Adrenal gland (tissue), 12 donors: ENCODE results near the gene MAP3K20. TPM values are rescaled to one million over a fixed set of nuclear protein-coding genes. Genes with fewer than 3 reads are reported as not detected.

Experiments
- DNase-seq, 7 donors: peaks; one replicate each; pipeline ENCODE4 v3.0.0-alpha.2; 2019 to 2020
- H3K27ac ChIP-seq, 5 donors: fragments of 200-600 bp; sonication (generic) in 4 of 5; 1 replicate in 3 of 5; 2 replicates in 2 of 5; pipeline versions ENCODE4 v1.5.1 to v1.8.0; 2016 to 2020; ENCODE audit warnings: mild to moderate bottlenecking in 1 of 5
- H3K27me3 ChIP-seq: fragments of 200-600 bp; 2 replicates; pipeline ENCODE4 v1.8.0; 2021
- H3K36me3 ChIP-seq, 2 donors: fragments of 200-600 bp; replicated peaks in 1 of 2; 1 replicate in 1 of 2; 2 replicates in 1 of 2; pipeline versions ENCODE4 v1.5.1 to v1.8.0; 2018 to 2022
- H3K4me1 ChIP-seq, 2 donors: fragments of 200-600 bp; replicated peaks in 1 of 2; 1 replicate in 1 of 2; 2 replicates in 1 of 2; pipeline versions ENCODE4 v1.5.1 to v1.8.0; 2018 to 2021
- H3K4me3 ChIP-seq, 4 donors: fragments of 200-600 bp; sonication (generic) in 3 of 4; one replicate each; pipeline ENCODE4 v1.5.1; 2016 to 2018
- H3K9me3 ChIP-seq, 3 donors: fragments of 200-600 bp; sonication (generic) in 1 of 3; replicated peaks in 1 of 3; 1 replicate in 2 of 3; 2 replicates in 1 of 3; pipeline versions ENCODE4 v1.5.1 to v1.8.0; 2016 to 2021
- POLR2A ChIP-seq, 2 donors: fragments of 450-650 bp; IDR thresholded peaks; one replicate each; pipeline ENCODE4 v1.6.1; 2017; ENCODE audit warnings: antibody characterized with exemption in 2 of 2, mild to moderate bottlenecking in 2 of 2, moderate library complexity in 1 of 2
- WGBS, 4 donors: extraction: QIAGEN DNeasy Blood & Tissue Kit in 2 of 4; methylation state at CpG; one replicate each; pipeline versions ENCODE4 v1.1.5 to v1.1.7; 2013 to 2017; 5-methylcytosine and 5-hydroxymethylcytosine counted together
- intact Hi-C, 2 donors: fragments of 100-400 bp; cut with DNase I; formaldehyde crosslinking; loops; one replicate each; pipeline versions ENCODE4 v1.14.1 to v1.15.0; 2022 to 2023
- polyA plus RNA-seq, 3 donors: library from polyadenylated mRNA; stranded (reverse); fragments of 200-250 nt in 2 of 3; fragments of 350-450 nt in 1 of 3; fragmentation: Illumina TruSeq in 1 of 3; extraction: RNeasy Lipid Tissue Mini Kit (QIAGEN cat#74804) in 1 of 3; gene quantifications; one replicate each; pipeline ENCODE4 v1.2.3, GENCODE V29; 2013 to 2014
- total RNA-seq, 9 donors: library from RNA; depleted of rRNA in 4 of 9; stranded (reverse); fragments of >200 nt in 4 of 9; fragments of 120-200 nt in 1 of 9; fragmentation: NEBNext Ultra II Directional in 1 of 9; extraction: Animal tissue kit (Norgen Biotek cat#: 25700) in 1 of 9; gene quantifications; one replicate each; pipeline versions ENCODE4 v1.1.0 to v1.2.4, GENCODE V29; 2013 to 2023
- TF ChIP-seq, protein P1 (sequence below), 6 experiments: fragments of 450-650 bp in 4 of 6; fragments of 200-600 bp in 2 of 6; sonication (generic) in 1 of 6; IDR thresholded peaks; 1 replicate in 5 of 6; 2 replicates in 1 of 6; pipeline versions ENCODE4 v1.5.1 to v1.8.0; 2016 to 2021; ENCODE audit warnings: antibody characterized with exemption in 6 of 6, mild to moderate bottlenecking in 2 of 6, moderate library complexity in 1 of 6
- donor health status: healthy with polysubstance abuse.
- donor health status: Bipolar disorder and iron deficiency.
- donor health status: DM: yes; HTN: yes; CAD: no.
- donor health status: DM: no; HTN: no; CAD: no.
- donor health status: DM: no; HTN: no; CAD: no.
- donor health status: DM: yes; HTN: yes; CAD: no.

MAP3K20 gene
- total and polyA plus RNA-seq, 12 donors = 8.1 to 54.2 (median 25.4) TPM

DNA sequence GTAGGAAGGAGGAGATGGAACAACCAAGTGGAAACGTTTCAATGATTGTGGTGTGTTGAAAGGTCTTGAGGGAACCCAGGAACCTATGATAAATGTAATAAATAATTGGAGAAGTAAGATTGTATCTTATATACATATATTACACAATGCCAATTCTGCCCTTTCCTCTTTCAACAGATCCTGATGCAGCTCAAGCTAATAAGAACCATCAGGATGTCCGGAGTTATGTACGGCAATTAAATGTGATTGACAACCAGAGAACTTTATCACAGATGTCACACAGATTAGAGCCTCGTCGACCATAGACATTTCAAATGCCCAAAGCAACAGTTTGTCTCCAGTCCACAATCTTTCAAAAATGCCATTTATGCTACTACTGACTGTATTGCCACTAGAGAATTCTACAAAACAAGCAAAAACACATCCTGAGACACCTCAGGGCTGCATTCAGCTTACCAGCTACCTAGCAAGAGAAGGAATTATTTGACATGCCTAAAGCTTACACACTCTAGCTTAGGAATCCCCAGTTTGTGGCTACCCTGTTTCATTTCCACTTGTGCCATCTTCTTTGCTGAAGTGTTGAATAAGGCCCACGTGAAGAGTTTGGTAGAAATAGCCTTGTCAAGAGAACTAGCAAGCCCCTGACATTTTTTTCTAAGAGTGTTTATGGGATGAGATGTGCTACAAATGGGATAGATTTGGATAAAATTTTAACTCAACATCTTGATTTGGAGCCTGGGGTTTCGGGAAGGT is 24.0 kb upstream of the MAP3K20 start:
- intact Hi-C loops = no loop called here
- DNase-seq = no peak
- Histone ChIP-seq H3K27me3 (no peaks in the 10 kb centered on the region), H3K4me3 (no peak overlapping the region), H3K4me1 (peaks cover 10 to 16% of the 10 kb centered on the region in 2 donors), H3K27ac (no peak overlapping the region), H3K9me3 (no peaks in the 10 kb centered on the region), H3K36me3 (peaks cover 0 to 5% of the 10 kb centered on the region in 2 donors)
- TF ChIP-seq, protein P1, sequence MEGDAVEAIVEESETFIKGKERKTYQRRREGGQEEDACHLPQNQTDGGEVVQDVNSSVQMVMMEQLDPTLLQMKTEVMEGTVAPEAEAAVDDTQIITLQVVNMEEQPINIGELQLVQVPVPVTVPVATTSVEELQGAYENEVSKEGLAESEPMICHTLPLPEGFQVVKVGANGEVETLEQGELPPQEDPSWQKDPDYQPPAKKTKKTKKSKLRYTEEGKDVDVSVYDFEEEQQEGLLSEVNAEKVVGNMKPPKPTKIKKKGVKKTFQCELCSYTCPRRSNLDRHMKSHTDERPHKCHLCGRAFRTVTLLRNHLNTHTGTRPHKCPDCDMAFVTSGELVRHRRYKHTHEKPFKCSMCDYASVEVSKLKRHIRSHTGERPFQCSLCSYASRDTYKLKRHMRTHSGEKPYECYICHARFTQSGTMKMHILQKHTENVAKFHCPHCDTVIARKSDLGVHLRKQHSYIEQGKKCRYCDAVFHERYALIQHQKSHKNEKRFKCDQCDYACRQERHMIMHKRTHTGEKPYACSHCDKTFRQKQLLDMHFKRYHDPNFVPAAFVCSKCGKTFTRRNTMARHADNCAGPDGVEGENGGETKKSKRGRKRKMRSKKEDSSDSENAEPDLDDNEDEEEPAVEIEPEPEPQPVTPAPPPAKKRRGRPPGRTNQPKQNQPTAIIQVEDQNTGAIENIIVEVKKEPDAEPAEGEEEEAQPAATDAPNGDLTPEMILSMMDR (IDR thresholded peaks at IDR 0.05) = no peak
- TF ChIP-seq POLR2A (IDR thresholded peaks at IDR 0.05) = no peak
- 76 to 83% (median 80%) methylated on average over 7 of the region's 7 CpGs for WGBS, 4 donors

DNA sequence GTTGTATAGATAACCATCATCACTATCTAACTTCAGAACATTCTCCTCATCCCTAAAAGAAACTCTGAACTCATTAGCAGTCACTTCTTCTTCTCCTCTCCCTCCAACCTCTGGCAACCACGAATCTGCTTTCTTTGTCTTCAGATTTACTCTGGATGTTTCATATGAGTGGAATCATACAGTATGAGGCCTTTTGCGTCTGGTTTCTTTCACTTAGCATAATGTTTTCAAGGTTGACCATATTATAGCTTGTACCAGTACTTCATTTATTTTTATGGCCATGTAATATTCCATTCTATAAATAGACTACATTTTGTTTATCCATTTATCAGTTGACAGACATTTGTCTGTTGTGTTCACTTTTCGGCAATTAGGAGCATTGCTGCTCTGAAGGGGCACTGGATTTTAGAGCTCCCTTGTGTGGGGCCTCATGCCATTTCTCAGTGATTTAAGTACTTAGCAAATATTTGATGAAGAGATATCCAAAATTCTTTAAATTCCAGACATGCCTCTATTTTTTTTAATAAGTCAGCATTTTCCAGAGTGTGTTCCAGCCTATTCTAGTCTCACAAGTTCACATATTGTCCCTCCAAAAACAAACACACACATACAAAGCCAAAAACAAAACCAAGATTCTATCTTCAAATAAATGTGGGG is 22.5 kb upstream of the MAP3K20 start:
- H3K27ac ChIP-seq = no peak overlapping the region
- TF ChIP-seq, protein P1 (IDR thresholded peaks at IDR 0.05) = no peak
- no peak for TF ChIP-seq POLR2A (IDR thresholded peaks at IDR 0.05)
- intact Hi-C loops = no loop called here

DNA sequence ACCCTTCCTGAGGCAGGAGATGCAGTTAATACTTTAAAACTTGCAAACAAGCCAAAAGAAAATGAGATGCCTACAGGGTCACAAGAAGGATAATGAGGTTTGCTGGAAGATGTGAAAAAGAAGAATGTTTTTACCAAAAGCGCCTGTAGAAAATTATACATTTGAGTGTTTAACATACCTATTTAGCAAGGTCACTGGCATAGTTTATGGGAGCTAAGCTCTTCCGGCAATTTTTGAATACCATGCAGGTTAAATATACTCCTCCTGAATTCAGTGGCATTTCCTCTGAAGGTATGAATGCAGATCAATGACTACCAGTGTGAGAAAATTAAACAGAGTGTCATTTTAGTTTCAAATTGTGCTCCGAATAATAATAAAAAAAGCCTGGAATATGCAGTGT is 21.2 kb upstream of the MAP3K20 start:
- 91 to 95% (median 95%) methylated on average over 3 of the region's 3 CpGs for WGBS, 4 donors
- no peak for DNase-seq
- no peak overlapping the region for H3K27ac ChIP-seq
- H3K9me3 ChIP-seq = no peaks in the 10 kb centered on the region
- H3K4me3 ChIP-seq = no peak overlapping the region
- intact Hi-C loops = no loop called here
- H3K36me3 ChIP-seq = peaks cover 0 to 5% of the 10 kb centered on the region in 2 donors
- no peaks in the 10 kb centered on the region for H3K27me3 ChIP-seq
- H3K4me1 ChIP-seq = peaks cover 5% of the 10 kb centered on the region in 2 donors
- TF ChIP-seq POLR2A (IDR thresholded peaks at IDR 0.05) = no peak
- TF ChIP-seq, protein P1 (IDR thresholded peaks at IDR 0.05) = no peak

More for the DNA sequence above, 22.5 kb upstream of the MAP3K20 start:
- peaks cover 10 to 16% of the 10 kb centered on the region in 2 donors for H3K4me1 ChIP-seq
- no peak for DNase-seq
- no peaks in the 10 kb centered on the region for H3K9me3 ChIP-seq
- peaks cover 0 to 5% of the 10 kb centered on the region in 2 donors for H3K36me3 ChIP-seq
- no peak overlapping the region for H3K4me3 ChIP-seq
- H3K27me3 ChIP-seq = no peaks in the 10 kb centered on the region
- WGBS, 4 donors = 80 to 89% (median 87%) methylated on average over 3 of the region's 3 CpGs

DNA sequence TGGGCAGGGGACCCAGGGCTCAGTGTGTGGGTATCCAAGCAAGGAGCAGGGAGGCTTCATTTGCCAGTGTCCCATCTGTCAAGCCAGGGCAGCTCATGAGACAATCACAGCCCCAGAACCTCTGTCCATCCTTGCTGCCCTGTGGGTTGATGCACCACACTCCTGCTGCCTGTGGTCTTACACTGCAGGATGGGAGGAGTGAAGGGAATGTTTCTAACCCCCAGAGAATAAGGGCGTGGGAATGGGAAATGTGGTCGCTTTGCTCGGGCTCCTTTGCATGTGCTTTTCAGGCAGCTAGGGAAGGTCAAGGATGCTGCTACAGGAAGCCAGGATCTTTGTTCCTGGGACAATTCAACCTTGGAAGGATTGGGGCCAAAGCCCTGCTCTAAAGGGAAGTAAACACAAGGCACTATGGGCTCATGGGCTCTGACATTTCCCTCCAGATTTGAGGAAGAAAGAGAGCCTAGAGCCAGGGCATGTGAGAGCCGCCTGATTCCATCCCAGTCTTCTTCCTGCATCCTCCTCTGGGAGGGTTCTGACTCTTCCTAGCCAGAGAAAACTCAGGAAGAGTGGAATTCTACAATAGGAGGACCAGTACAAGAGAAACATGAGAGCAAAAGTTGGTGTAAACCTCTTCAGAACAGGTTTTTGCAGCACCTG is 18.8 kb upstream of the MAP3K20 start:
- no peaks in the 10 kb centered on the region for H3K9me3 ChIP-seq
- H3K27me3 ChIP-seq = no peaks in the 10 kb centered on the region
- TF ChIP-seq, protein P1 (IDR thresholded peaks at IDR 0.05) = no peak
- no peak for TF ChIP-seq POLR2A (IDR thresholded peaks at IDR 0.05)
- intact Hi-C loops = no loop called here
- H3K4me1 ChIP-seq = peaks cover 9 to 12% of the 10 kb centered on the region in 2 donors
- no peak overlapping the region for H3K27ac ChIP-seq
- no peaks in the 10 kb centered on the region for H3K36me3 ChIP-seq
- H3K4me3 ChIP-seq = no peak overlapping the region
- 49 to 58% (median 54%) methylated on average over 4 of the region's 4 CpGs for WGBS, 4 donors
- DNase-seq = no peak
